ENCODE measurements around the gene LMAN2L.

LMAN2L gene, protein sequence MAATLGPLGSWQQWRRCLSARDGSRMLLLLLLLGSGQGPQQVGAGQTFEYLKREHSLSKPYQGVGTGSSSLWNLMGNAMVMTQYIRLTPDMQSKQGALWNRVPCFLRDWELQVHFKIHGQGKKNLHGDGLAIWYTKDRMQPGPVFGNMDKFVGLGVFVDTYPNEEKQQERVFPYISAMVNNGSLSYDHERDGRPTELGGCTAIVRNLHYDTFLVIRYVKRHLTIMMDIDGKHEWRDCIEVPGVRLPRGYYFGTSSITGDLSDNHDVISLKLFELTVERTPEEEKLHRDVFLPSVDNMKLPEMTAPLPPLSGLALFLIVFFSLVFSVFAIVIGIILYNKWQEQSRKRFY

DNA sequence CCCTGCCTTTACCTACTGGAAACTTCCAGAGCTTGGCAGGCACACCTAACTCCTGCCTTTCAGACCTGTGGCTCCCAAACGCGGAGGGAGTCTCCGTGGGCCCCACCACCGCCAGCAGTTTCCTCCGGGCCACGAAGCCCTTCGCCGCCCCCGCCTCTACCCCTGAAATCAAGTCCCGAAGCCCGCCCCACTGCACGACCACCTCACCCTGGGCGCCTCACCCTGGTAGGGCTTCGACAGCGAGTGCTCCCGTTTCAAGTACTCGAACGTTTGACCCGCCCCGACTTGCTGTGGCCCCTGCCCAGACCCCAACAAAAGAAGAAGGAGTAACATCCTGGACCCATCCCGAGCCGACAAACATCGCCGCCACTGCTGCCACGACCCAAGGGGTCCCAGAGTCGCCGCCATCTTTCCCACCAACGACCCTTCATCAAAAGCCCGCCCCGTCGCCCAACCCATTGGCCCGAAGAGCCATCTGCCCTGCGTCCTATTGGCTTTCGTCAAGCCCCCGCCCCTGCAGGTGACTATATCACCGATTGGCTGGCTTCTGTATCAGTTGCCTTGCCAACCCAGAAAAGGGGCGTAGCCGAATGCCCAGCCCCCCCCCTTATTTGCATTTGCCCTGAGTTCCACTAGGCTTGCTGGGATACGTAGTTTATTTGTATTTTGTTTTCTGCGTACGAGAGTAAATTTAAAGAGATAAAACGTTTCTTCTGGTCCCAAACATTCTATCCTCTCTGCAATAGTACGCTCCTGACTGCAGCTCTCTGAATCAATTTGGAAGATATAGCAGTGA lies at the start of gene LMAN2L:
Gene LMAN2L (minus strand): TSS at position 432 of the 796 bp plus-strand sequence. CDS start 24 bp downstream, at position 408.
- peak; percentile 92 for FAIRE-seq

DNA sequence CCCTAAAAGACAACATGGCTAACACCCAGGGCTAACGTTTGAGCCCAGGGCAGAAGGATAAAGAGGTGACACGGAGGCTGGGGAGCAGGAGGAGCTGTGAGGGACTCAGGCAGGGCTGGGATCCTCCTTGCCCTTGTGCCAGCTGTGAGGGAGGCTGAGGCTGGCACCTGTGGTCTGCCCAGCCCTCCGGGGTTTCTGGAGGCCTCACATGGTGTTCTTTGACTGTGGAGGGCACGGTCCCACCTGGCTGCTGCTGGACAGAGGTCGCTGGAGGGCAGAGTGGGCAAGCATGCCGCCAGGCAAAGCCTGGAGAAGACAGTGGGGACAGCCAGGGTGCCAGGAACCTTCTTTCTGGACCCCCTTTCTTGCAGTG lies 49.4 kb upstream of the LMAN2L start:
- FAIRE-seq, result no peak

DNA sequence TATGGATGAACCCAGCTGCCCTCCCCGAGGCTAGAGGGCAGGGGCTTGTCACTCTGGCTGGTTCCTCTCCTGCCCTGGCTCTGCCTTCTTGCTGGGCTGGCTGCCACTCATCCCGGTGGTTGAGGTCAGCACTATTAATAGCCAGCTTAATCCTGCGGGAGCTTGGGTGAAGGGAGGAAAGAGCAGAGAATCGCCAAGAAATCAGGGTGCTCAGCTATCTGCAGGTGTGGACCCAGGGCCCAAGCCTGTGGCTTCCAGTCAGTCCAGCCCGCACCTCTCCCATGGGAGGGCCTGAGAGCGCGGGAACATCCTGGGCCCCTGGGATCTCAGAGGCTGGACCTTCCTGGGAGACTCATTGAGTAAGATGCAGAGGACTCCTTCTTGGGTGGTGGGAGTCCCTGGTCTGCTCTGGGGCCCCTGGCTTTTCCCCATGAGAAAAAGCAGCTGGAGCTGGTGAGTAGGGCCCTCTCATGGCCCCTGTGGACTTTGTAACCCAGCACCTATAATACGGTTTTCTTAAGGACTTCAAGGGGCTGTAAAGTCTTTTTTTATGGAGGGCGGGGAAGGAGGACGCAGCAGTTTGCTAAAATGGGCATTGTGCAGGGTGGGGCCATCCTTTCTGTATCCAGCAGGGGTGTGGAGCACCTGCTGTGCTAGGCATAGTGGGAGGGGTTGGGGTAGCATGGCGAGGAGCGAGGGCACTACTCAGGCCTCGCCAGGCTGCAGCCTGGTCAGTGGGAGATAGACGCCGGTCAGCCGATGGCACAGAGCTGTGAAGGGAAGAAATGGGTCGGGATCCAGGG lies 48.8 kb upstream of the LMAN2L start:
- FAIRE-seq, result no peak

DNA sequence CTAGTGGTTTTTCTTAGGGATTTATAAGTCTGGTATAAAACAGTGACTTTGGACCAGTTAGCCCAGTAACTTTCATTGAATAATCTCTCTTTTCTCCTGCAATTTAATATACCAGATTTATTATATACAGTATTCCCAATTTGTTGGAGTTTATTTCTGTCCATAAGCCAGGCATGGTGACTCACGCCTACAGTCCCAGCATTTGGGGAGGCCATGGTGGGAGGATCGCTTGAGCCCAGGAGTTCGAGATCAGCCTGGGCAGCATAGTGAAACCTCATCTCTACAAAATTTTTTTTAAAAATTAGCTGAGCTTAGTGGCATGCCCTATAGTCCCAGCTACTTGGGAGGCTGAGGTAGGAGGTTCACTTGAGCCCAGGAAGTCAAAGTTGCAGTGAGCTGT lies 47.5 kb upstream of the LMAN2L start:
- FAIRE-seq, result no peak

DNA sequence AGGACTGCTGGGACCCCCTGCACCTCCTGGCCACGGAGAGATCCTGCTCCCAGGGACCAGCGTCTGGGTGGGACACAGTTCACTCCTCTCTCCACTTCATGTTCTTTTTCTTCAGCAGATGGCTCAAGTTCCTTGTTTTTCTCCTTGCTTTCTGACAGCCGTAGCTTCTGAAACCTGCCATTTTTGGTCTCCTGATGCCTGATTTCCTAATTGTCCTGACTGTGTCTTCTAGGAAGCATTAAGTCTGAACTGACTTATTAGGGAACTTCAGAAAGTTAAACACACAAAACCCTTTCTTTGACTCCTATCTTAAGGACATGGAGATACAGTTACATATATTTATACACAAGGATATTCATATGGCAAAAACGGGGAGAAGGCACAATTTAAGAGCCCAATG lies 43.5 kb upstream of the LMAN2L start:
- FAIRE-seq, result no peak

DNA sequence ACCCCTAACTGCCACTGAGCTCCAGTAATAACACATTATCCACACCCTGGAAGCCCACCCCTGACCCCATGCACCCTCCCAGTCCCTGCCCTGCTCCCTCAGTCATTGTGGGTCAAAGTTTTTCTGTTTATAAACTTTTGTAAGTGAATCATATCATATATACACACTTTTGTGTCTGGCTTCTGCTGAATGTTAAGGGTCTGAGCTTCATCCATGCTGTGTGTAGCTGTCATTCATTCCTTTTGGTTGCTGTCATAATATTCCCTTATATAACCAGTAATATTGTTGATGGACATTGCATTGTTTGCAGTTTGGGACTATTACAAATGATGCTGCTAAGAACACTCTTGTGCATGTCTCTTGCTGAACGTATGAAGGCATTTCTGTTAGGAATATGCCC lies 35.3 kb upstream of the LMAN2L start:
- no peak for FAIRE-seq

DNA sequence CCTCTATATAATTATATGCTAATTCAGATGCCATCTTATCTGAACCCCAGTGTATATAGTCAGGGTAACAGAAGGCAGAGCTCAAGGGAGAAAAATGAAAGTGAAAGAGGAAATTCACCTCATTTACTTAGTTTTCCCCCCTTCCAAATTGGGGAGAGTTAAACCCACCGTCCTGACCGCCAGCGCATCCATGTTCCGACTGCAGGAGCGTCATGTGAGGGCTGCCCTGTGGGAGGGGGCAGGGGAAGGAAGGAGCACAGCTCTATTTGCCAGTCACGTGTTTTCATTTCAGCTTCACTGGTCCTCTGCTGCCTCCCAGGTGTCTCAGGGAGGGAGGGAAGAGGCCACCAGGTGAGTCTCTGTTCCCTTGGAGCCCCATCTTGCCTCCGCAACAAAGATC lies 34.1 kb upstream of the LMAN2L start:
- peak; percentile 95 for FAIRE-seq

DNA sequence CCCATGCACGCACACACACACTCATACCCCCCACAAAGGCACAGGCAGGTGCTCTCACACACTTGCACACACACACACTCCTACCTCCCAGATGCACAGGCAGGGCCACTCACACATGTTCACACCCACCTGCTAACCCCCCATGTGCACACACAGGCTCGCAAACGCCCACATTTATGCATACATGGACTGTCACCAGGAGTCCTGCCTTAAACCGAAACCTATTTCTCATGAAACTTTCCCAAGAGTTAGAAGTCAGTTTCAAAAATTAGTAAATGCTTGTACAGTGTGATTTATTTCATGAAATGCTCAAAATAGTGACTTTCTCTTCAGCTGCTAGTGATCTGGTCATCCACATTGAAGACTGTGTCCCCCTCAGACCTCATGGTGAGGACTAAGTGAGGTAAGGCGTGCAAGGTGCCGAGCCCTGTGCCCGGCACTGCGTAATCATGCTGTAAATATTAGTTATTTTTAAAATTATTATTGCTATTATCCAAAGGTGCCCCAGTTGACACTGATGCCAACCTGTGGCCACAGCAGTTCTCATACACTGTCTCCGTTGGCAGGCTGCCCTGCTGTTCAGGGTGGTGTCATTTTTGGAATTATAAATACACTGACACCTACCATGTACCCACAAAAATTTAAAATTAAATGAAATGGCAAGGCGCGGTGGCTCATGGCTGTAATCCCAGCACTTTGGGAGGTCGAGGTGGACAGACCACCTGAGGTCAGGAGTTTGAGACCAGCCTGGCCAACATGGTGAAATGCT lies 33.2 kb upstream of the LMAN2L start:
- no peak for FAIRE-seq

DNA sequence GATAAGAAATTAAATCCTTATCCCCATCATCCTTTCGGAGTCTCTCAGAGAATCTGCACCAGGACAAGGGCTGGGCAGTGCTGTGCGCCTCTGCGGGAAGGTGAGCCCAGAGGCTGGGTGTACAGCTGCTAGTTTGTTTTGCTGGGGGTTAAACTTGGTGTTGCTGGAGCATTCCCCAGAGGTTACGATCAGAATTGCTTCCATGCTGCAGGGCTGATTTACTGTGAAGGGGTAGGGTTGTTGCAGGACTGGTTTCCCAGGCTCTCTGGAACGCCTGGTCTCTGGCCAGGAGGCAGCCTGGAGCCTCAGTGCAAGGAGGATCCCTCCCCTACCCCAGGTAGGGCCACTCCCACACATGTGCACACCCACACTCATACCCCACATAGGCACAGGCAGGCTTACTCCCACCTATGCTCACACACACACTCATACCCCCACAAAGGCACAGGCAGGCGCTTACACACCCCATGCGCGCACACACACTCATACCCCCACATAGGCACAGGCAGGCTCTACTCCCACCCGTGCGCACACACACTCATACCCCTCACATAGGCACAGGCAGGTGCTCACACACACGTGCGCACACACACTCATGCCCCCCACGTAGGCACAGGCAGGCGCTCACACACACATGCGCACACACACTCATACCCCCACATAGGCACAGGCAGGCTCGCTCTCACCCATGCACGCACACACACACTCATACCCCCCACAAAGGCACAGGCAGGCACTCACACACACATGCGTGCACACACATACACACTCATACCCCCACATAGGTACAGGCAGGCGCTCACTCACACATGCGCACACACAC lies 32.1 kb upstream of the LMAN2L start:
- no peak for FAIRE-seq

DNA sequence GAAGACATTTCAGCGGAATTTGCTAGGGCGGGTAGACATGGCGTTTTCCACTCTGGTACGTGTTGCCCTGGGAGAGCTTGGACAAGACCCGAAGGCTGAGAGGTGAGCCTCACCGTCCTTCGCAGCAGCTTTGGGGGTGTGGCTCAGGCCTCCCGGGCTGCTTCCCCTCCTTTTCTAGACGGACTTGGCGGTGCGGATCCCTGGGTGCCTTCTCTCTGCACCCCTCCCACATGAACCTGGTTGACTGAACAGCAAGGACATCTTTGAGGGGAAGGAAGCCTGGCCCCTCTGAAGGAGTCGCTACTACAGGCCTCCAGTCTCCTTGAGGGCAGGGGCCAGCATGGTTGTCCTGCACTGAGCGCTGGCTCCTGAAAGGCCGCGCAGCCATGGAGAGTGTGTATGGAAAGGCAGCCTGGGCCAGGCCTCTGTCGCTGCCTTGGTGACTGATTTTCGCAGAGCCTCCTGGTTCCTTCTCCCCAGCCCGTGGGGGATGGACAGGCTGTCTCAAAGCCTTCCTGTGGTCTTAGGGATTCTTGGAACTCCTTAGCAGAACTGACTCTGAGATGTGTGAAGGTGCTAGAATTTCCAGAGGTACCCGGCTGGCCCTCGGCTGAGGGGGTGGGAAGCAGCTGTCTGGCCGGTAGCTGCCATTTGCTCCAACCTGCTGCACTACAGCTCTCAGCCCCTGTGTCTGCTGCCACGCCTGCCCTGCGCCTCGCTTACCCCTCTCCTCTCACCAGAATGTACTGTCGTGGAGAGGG lies 30.8 kb upstream of the LMAN2L start:
- no peak for FAIRE-seq

DNA sequence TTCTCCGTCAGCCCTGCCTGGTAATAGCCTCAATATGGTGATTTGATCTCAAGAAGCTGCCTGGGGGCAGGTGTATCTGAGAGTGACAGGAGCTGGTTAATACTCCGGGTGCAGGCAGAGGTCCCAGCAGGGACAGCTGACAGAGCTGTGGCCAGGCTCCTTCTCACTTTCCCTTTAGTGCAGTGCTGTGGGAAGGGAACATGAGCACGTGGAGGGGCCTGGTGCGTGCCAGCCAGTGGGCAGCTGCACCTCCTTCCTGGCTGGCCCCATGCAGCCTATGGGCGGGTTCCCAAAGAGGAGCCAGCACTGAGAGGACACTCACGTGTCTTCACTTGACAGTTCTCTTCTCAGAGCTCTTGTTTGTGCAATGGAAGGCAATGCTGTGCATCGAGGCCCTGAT lies 29.9 kb upstream of the LMAN2L start:
- FAIRE-seq, result no peak

DNA sequence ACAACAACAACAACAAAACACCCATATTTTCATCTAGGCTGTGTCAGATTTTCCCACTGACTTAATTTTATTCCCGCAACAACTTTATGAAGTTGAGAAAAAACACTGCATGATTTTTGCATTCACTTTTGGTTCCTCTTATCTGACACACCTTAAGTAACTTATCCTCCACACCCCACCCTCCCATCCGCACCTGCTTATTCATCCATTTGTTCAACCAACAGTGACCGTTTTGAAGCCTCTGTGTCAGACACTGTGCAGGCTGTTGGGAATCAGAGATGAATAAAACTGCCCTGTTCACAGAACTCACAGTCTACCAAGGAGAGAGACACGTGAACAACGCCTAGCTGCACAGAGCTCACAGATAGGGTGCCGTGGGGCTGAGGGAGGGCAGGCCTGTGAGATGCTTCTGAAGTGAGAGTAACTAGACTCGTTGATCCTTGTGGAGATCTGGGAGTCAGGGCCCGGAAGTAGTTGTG lies 28.3 kb upstream of the LMAN2L start:
- FAIRE-seq, result no peak

DNA sequence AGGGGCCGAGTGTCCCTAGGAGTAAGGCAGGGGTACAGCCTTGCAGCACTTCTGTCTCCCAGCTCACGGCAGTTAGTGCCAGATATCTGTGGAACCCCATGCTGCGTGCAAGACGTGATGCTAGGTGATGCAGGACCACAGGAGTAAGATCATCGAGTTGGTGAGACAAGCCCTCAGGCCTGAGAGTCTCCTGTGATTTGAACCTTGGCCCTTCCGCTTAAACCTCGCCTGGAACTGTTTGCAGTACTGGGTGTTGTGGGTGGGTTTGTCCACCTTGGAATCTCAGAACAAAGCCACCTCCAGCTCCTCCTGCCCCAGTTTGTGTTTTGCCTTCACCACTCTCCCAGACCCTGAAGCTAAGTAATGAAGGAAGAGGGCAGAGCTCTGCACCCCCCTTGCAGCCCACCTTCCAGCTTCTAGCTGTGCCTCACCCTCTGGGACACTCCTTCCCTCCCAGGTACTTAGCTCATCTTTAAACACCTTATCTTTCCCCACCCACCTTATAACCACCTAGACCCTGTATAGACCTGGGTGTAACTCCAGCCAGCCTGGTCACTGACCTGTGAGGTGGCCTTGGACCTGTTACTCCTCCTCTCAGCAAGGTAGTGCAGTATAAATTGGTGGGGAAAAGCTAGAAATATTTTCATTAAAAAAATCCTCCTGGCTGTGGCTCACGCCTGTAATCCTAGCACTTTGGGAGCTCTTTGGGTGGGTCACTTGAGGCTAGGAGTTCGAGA lies 27.4 kb upstream of the LMAN2L start:
- no peak for FAIRE-seq

DNA sequence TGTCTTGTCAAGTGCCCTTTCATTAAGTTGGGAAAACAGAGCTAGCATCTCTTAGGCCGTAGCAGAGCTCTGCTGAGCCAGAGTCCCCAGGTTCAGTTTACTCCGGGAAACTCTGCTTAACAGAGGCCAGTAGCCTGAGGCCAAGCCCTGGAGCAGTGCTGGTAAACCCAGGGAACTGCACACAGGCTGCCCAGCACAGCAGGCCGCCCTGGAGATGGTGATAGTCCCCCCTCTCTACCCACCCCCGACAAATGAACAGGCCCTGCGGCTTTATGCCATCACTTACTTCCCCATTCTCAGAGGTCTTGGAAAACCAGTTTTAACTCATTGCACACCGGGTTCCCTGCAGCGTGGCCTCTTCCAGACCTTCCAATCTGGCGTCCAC lies 24.4 kb upstream of the LMAN2L start:
- no peak for FAIRE-seq

DNA sequence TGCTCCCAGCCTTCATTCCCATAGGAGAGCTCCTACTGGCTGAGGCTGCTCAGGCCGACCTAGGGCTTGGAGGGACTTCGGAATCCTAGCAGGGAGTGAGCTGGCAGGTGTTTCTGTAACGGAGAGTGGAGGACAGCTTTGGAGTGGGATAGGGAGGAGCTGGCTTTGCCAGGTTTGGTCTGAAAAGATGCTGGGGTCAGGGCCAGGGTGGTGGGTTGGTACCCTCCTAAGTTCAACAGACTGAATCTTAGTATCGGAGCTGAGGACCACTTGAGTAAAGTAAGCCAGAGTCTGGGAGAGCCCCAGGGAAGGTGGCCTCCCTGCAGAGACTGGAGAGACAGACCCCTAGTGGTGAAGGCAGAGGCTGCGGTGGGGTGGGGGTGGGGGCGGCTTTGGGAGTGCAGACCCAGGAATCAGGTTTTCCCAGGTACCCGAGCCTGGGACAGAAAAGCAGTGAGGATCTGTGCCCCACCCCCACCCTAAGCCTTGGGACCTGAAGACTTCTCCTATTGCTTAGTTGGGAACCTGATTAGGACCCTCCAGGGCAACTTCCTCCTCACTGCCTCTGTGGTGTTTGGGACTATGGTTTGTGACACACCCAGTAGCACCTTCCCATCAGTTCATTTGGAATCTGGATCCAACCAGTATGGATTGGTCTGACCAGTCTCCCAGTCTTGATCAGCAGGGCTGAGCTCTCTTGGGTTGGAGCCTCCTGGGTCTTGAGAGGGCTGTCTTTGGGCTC lies 23.8 kb upstream of the LMAN2L start:
- FAIRE-seq, result no peak

DNA sequence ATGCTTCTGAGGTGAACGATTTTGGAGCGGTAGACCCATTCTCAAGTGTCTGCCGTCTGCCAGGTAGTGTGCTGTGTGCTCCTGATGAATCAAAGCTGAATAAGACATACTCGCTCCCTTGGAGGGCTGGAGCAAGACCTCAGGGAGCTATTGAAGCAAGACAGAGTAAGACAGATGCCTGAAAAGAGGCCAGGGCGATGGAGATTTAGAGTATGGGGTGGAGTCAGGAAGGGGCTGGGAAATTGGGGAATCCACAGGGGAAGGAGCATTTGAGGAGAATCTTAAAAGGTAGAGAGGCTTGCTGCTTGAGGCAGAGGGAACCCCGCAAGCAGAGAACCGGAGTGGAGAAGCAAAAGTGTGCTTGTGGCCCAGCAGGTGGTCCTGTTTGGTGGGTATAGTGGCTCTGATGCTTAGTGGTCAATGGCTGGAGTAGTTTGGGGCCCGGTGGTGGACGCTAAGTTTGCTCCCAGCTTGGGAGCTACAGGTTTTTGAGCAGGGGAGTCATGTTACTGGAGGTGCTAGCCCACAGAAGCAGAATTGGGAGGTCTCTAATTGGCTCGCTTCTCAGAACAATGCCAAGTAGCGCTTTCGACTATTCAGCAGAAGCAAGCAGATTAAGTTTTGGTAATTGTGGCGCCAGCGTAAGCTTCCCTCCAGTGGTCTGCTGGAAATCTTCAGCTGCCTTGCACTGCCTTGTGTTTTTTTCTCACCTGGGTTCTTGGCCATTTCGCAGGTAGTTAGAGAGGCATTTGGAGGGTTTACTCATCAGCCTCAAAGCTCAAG lies 22.9 kb upstream of the LMAN2L start:
- no peak for FAIRE-seq

DNA sequence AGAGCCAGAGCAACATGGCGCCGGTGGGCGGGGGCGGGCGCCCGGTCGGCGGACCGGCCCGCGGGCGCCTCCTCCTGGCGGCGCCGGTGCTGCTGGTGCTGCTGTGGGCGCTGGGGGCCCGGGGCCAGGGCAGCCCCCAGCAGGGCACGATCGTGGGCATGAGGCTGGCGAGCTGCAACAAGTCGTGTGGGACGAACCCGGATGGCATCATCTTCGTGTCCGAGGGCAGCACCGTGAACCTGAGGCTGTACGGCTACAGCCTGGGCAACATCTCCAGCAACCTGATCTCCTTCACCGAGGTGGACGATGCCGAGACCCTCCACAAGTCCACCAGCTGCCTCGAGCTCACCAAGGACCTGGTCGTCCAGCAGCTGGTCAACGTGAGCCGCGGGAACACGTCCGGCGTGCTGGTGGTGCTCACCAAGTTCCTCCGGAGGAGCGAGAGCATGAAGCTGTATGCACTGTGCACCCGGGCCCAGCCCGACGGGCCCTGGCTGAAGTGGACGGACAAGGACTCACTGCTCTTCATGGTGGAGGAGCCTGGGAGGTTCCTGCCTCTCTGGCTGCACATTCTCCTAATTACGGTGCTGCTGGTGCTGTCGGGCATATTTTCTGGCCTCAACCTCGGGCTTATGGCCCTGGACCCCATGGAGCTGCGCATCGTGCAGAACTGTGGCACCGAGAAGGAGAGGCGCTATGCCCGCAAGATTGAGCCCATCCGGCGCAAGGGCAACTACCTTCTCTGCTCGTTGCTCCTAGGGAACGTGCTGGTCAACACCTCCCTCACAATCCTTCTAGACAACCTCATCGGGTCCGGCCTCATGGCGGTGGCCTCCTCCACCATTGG lies 21.3 kb upstream of the LMAN2L start:
- no peak for FAIRE-seq
